Measurements from ENCODE around the gene S100A3. TPM values are rescaled to one million over a fixed set of nuclear protein-coding genes. Genes with fewer than 3 reads are reported as not detected.
A peak's percentile ranks its signal among the peaks of the same experiment; 100 is the strongest.

The S100A3 gene
- polyA plus RNA-seq, 2 donors, result 10.2 to 27.5 TPM

- peaks cover 4 to 7% of the 10 kb centered on the region in 2 donors for H3K4me1 ChIP-seq (ENCODE audit: control insufficient read depth in 2 of 2, insufficient read depth in 2 of 2, low read length in 1 of 2)
- no peaks in the 10 kb centered on the region for H3K9me3 ChIP-seq (ENCODE audit: control insufficient read depth in 2 of 2, insufficient read depth in 1 of 2, low read depth in 1 of 2, low read length in 1 of 2)
- no peak overlapping the region for H3K4me3 ChIP-seq (ENCODE audit: low read depth in 1 of 2, low read length in 2 of 2)
- no peaks in the 10 kb centered on the region for H3K36me3 ChIP-seq (ENCODE audit: control insufficient read depth in 2 of 2, insufficient read depth in 2 of 2, low read length in 1 of 2)
- no peak overlapping the region for H3K27ac ChIP-seq (ENCODE audit: low read depth in 2 of 2, low read length in 1 of 2)
- no peaks in the 10 kb centered on the region for H3K27me3 ChIP-seq (ENCODE audit: control insufficient read depth in 1 of 2, insufficient read depth in 2 of 2, low read length in 2 of 2)
- WGBS, 2 donors, result 85 to 87% methylated on average over 11 of the region's 11 CpGs
Measured at GRCh38 chr1:153507926-153508583, 41.0 kb downstream of the S100A3 start.

- Histone ChIP-seq H3K4me3 (ENCODE audit: low read depth in 1 of 2, low read length in 2 of 2) (no peak overlapping the region), H3K36me3 (ENCODE audit: control insufficient read depth in 2 of 2, insufficient read depth in 2 of 2, low read length in 1 of 2) (no peaks in the 10 kb centered on the region), H3K27ac (ENCODE audit: low read depth in 2 of 2, low read length in 1 of 2) (peak overlapping the region; percentile 57 to 89), H3K27me3 (ENCODE audit: control insufficient read depth in 1 of 2, insufficient read depth in 2 of 2, low read length in 2 of 2) (no peaks in the 10 kb centered on the region), H3K9me3 (ENCODE audit: control insufficient read depth in 2 of 2, insufficient read depth in 1 of 2, low read depth in 1 of 2, low read length in 1 of 2) (no peaks in the 10 kb centered on the region), H3K4me1 (ENCODE audit: control insufficient read depth in 2 of 2, insufficient read depth in 2 of 2, low read length in 1 of 2) (peaks cover 4% of the 10 kb centered on the region in 2 donors)
- WGBS, 2 donors, result 27 to 32% methylated on average over 7 of the region's 7 CpGs
Measured at GRCh38 chr1:153506831-153507413, 42.1 kb downstream of the S100A3 start.

GRCh38 chr1:153506386-153506785 lies 42.7 kb downstream of the S100A3 start:
- H3K27me3 ChIP-seq (ENCODE audit: control insufficient read depth in 1 of 2, insufficient read depth in 2 of 2, low read length in 2 of 2), result no peaks in the 10 kb centered on the region
- peaks cover 4% of the 10 kb centered on the region in 2 donors for H3K4me1 ChIP-seq (ENCODE audit: control insufficient read depth in 2 of 2, insufficient read depth in 2 of 2, low read length in 1 of 2)
- no peaks in the 10 kb centered on the region for H3K36me3 ChIP-seq (ENCODE audit: control insufficient read depth in 2 of 2, insufficient read depth in 2 of 2, low read length in 1 of 2)
- no peaks in the 10 kb centered on the region for H3K9me3 ChIP-seq (ENCODE audit: control insufficient read depth in 2 of 2, insufficient read depth in 1 of 2, low read depth in 1 of 2, low read length in 1 of 2)
- no peak overlapping the region for H3K4me3 ChIP-seq (ENCODE audit: low read depth in 1 of 2, low read length in 2 of 2)
- H3K27ac ChIP-seq (ENCODE audit: low read depth in 2 of 2, low read length in 1 of 2), result peak overlapping the region in 1 of 2 donors; percentile 89
- WGBS, 2 donors, result 78 to 89% methylated on average over 5 of the region's 5 CpGs

- Histone ChIP-seq H3K4me3 (ENCODE audit: low read depth in 1 of 2, low read length in 2 of 2) (no peak overlapping the region), H3K36me3 (ENCODE audit: control insufficient read depth in 2 of 2, insufficient read depth in 2 of 2, low read length in 1 of 2) (no peaks in the 10 kb centered on the region), H3K27ac (ENCODE audit: low read depth in 2 of 2, low read length in 1 of 2) (no peak overlapping the region), H3K27me3 (ENCODE audit: control insufficient read depth in 1 of 2, insufficient read depth in 2 of 2, low read length in 2 of 2) (no peaks in the 10 kb centered on the region), H3K9me3 (ENCODE audit: control insufficient read depth in 2 of 2, insufficient read depth in 1 of 2, low read depth in 1 of 2, low read length in 1 of 2) (no peaks in the 10 kb centered on the region), H3K4me1 (ENCODE audit: control insufficient read depth in 2 of 2, insufficient read depth in 2 of 2, low read length in 1 of 2) (peaks cover 4% of the 10 kb centered on the region in 2 donors)
- 87 to 88% methylated on average over 1 of the region's 1 CpG for WGBS, 2 donors
Measured at GRCh38 chr1:153505576-153505975, 43.5 kb downstream of the S100A3 start.

- Histone ChIP-seq H3K4me3 (ENCODE audit: low read depth in 1 of 2, low read length in 2 of 2) (no peak overlapping the region), H3K27me3 (ENCODE audit: control insufficient read depth in 1 of 2, insufficient read depth in 2 of 2, low read length in 2 of 2) (no peaks in the 10 kb centered on the region), H3K4me1 (ENCODE audit: control insufficient read depth in 2 of 2, insufficient read depth in 2 of 2, low read length in 1 of 2) (peaks cover 4% of the 10 kb centered on the region in 2 donors), H3K27ac (ENCODE audit: low read depth in 2 of 2, low read length in 1 of 2) (no peak overlapping the region), H3K36me3 (ENCODE audit: control insufficient read depth in 2 of 2, insufficient read depth in 2 of 2, low read length in 1 of 2) (no peaks in the 10 kb centered on the region), H3K9me3 (ENCODE audit: control insufficient read depth in 2 of 2, insufficient read depth in 1 of 2, low read depth in 1 of 2, low read length in 1 of 2) (no peaks in the 10 kb centered on the region)
- 76 to 77% methylated on average over 3 of the region's 3 CpGs for WGBS, 2 donors
Measured at GRCh38 chr1:153503766-153504165, 45.3 kb downstream of the S100A3 start.

- Histone ChIP-seq H3K27ac (ENCODE audit: low read depth in 2 of 2, low read length in 1 of 2) (no peak overlapping the region), H3K36me3 (ENCODE audit: control insufficient read depth in 2 of 2, insufficient read depth in 2 of 2, low read length in 1 of 2) (no peaks in the 10 kb centered on the region), H3K4me3 (ENCODE audit: low read depth in 1 of 2, low read length in 2 of 2) (no peak overlapping the region), H3K27me3 (ENCODE audit: control insufficient read depth in 1 of 2, insufficient read depth in 2 of 2, low read length in 2 of 2) (no peaks in the 10 kb centered on the region), H3K4me1 (ENCODE audit: control insufficient read depth in 2 of 2, insufficient read depth in 2 of 2, low read length in 1 of 2) (no peaks in the 10 kb centered on the region), H3K9me3 (ENCODE audit: control insufficient read depth in 2 of 2, insufficient read depth in 1 of 2, low read depth in 1 of 2, low read length in 1 of 2) (no peaks in the 10 kb centered on the region)
- 23 to 25% methylated on average over 2 of the region's 2 CpGs for WGBS, 2 donors
Measured at GRCh38 chr1:153498746-153499145, 50.3 kb downstream of the S100A3 start.

Other genes starting within 250 kb of the S100A3 start
- gene PGLYRP3, start 236.3 kb downstream of the S100A3 start, polyA plus RNA-seq, result 10 to 100 TPM in 1 of 2 donors, 1 to 10 TPM in 1; 9.9 to 21.5 TPM
- gene PGLYRP4, start 200.4 kb downstream of the S100A3 start, polyA plus RNA-seq, result 1 to 10 TPM; 3.1 to 3.3 TPM
- over 10,000 TPM; 47,233 to 60,368 TPM for gene S100A9, start 191.4 kb downstream of the S100A3 start, polyA plus RNA-seq
- gene S100A12, start 173.6 kb downstream of the S100A3 start, polyA plus RNA-seq, result 100 to 1,000 TPM in 1 of 2 donors, 10 to 100 TPM in 1; 67.2 to 222 TPM
- over 10,000 TPM; 44,360 to 65,887 TPM for gene S100A8, start 158.2 kb downstream of the S100A3 start, polyA plus RNA-seq
- gene S100A7A, start 132.7 kb downstream of the S100A3 start, polyA plus RNA-seq, result 1 to 10 TPM in 1 of 2 donors, under 1 TPM in 1; 0.02 to 1.3 TPM
- 100 to 1,000 TPM; 115 to 689 TPM for gene S100A7, start 88.6 kb downstream of the S100A3 start, polyA plus RNA-seq
- 1,000 to 10,000 TPM in 1 of 2 donors, 100 to 1,000 TPM in 1; 936 to 2,978 TPM for gene S100A6, start 13.3 kb downstream of the S100A3 start, polyA plus RNA-seq
- under 1 TPM in 1 of 2 donors, not detected in 1; 0.11 TPM for gene S100A5, start 8.3 kb downstream of the S100A3 start, polyA plus RNA-seq
- 100 to 1,000 TPM; 145 to 249 TPM for gene S100A4, start 3.5 kb downstream of the S100A3 start, polyA plus RNA-seq
- gene S100A2, start 16.6 kb upstream of the S100A3 start, polyA plus RNA-seq, result 1,000 to 10,000 TPM; 2,831 to 3,591 TPM
- 1,000 to 10,000 TPM; 2,016 to 2,151 TPM for gene S100A16, start 63.9 kb upstream of the S100A3 start, polyA plus RNA-seq
- gene S100A14, start 67.1 kb upstream of the S100A3 start, polyA plus RNA-seq, result 1,000 to 10,000 TPM; 2,532 to 3,167 TPM
- gene S100A13, start 78.2 kb upstream of the S100A3 start, polyA plus RNA-seq, result 100 to 1,000 TPM in 1 of 2 donors, 10 to 100 TPM in 1; 74.3 to 122 TPM
- gene S100A1, start 79.2 kb upstream of the S100A3 start, polyA plus RNA-seq, result 1 to 10 TPM in 1 of 2 donors, under 1 TPM in 1; 0.93 to 2.3 TPM
- gene CHTOP, start 84.8 kb upstream of the S100A3 start, polyA plus RNA-seq, result 10 to 100 TPM; 41.6 to 45.5 TPM
- gene SNAPIN, start 109.4 kb upstream of the S100A3 start, polyA plus RNA-seq, result 10 to 100 TPM; 20.0 to 35.3 TPM
- gene ILF2, start 121.7 kb upstream of the S100A3 start, polyA plus RNA-seq, result 10 to 100 TPM; 22.5 to 99.9 TPM
- gene NPR1, start 129.4 kb upstream of the S100A3 start, polyA plus RNA-seq, result 1 to 10 TPM; 2.2 to 3.6 TPM
- 10 to 100 TPM; 16.4 to 30.8 TPM for gene INTS3, start 178.8 kb upstream of the S100A3 start, polyA plus RNA-seq
- 10 to 100 TPM; 18.6 to 30.9 TPM for gene SLC27A3, start 226.1 kb upstream of the S100A3 start, polyA plus RNA-seq

Measured in esophagus (tissue), 2 donors.